VCaP (cell line): ENCODE data around the gene HSD17B7.

Experiments used
- H3K27ac ChIP-seq: fragments of 450-650 bp; 2 replicates; pipeline ENCODE4 v1.5.1; 2017
- TF ChIP-seq, protein P1 (sequence below): fragments of 450-650 bp; conservative IDR thresholded peaks from 2 replicates; pipeline ENCODE4 v1.5.1; 2017; ENCODE audit warnings: mild to moderate bottlenecking, moderate library complexity

HSD17B7 gene

DNA sequence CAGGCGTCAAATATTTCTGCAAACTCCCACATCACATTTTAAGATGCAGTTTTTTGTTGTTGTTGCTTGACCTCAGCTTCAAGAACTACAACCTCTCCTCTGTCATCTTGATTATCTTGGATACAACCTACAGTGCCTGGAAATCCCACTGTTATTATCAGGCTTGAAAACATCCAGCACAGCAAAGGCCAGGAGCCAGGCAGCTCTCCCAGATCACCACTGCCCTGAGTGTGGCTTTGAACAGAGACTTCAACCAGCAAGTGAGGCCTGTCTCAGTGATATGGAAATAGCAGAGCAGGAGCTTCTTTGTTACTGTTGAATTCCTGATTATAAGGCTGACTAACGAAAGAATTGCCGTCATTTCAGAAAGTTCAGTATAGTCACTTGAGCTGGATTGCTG is 42.0 kb downstream of the HSD17B7 start:
- no peak overlapping the region for H3K27ac ChIP-seq
- TF ChIP-seq, protein P1, sequence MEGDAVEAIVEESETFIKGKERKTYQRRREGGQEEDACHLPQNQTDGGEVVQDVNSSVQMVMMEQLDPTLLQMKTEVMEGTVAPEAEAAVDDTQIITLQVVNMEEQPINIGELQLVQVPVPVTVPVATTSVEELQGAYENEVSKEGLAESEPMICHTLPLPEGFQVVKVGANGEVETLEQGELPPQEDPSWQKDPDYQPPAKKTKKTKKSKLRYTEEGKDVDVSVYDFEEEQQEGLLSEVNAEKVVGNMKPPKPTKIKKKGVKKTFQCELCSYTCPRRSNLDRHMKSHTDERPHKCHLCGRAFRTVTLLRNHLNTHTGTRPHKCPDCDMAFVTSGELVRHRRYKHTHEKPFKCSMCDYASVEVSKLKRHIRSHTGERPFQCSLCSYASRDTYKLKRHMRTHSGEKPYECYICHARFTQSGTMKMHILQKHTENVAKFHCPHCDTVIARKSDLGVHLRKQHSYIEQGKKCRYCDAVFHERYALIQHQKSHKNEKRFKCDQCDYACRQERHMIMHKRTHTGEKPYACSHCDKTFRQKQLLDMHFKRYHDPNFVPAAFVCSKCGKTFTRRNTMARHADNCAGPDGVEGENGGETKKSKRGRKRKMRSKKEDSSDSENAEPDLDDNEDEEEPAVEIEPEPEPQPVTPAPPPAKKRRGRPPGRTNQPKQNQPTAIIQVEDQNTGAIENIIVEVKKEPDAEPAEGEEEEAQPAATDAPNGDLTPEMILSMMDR, result no peak

DNA sequence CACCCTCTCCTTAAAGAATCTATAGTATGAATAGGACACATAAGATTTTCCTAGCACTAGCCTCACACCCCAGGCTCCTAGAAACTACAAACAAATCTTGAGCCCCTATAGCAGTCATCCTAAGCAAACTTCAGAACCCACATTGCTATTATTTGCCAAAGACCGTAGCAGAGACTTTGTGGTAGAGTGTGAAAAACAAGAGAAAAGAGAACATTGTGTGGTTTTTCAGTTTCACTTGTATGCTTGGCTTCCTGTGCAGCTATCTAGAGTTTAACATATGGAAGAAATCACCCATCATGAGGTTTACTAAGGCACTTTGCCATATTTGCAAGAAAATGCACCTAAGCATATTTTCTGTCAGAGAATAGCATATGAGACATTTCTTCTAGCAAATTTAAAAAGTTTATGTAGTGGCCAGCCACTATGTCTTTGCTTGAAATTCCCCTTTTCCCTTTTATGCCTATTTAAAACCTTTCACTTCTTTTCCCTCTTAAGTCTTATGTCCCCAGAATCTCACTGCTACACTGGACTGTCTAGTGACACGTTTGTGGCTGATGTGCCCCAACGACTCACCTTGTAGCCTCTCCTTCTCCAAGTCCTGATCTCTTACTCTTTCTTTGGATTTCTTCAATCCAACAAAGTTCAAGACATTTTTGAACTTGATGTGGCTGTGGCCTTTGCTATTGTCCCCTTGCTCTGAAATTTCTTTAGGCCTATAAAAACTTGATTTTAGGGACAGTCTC is 44.8 kb downstream of the HSD17B7 start:
- H3K27ac ChIP-seq, result no peak overlapping the region
- TF ChIP-seq, protein P1, result no peak

DNA sequence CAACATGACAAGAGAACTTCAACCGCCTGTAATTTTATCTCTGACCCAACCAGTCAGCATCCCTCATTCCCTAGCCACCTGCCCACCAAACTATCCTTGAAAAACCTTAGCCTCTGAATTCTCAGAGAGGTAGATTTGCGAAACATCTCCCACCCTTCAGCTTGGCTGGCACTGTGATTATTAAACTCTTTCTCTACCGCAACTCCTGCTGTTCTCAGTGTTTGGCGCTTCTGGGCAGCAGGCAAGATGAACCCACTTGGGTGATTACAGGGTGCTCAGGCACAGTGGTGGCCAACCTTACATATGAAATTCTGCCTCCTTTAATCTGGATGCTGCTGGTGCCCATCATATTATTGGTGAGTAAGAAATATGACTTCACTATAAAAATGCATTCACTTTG is 48.4 kb downstream of the HSD17B7 start:
- TF ChIP-seq, protein P1, result no peak
- no peak overlapping the region for H3K27ac ChIP-seq

DNA sequence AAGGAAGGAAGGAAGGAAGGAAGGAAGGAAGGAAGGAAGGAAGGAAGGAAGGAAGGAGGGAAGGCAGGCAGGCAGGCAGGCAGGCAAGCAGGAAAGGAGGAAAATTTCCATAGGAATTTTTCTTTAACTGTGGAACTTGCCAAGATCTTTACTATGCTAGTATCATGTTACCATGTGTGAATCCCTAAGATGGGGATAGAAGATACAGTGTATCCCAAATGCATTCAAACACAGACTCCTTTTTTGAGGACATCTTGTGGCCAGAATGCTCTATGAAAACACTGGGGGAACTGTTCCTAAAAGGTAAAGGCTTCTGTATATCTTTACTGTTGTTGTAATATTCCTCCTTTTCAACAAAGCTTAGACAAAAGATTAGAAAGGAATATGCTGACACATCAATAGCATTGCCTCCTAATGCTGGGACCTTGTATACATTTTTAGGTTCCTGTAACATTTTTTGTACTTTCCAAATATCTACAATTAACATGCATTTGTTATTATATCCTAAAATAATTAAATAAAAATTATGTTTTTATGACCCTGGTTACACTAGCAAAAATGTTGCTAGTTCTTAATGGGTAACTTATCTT is 49.8 kb downstream of the HSD17B7 start:
- no peak overlapping the region for H3K27ac ChIP-seq
- TF ChIP-seq, protein P1, result no peak

DNA sequence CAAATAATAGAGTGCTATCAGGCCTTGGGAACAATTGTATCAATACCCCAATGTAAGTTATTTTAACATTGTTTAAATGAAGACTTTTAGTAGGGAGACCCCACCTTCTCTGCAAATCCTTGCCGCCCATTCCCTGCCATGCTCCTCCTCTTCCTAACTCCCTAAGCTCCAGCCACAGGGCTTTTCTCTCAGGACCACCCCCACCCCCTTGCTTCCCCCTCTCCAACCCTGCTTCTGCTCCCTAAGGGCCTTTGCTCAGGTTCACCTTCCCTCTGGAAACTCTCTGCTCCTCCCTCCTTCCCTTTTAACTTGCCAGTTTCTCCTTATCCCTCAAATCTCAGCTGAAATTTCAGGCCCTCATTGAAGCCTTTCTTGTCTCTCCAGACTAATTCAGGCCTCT is 53.7 kb downstream of the HSD17B7 start:
- no peak overlapping the region for H3K27ac ChIP-seq
- TF ChIP-seq, protein P1, result no peak

DNA sequence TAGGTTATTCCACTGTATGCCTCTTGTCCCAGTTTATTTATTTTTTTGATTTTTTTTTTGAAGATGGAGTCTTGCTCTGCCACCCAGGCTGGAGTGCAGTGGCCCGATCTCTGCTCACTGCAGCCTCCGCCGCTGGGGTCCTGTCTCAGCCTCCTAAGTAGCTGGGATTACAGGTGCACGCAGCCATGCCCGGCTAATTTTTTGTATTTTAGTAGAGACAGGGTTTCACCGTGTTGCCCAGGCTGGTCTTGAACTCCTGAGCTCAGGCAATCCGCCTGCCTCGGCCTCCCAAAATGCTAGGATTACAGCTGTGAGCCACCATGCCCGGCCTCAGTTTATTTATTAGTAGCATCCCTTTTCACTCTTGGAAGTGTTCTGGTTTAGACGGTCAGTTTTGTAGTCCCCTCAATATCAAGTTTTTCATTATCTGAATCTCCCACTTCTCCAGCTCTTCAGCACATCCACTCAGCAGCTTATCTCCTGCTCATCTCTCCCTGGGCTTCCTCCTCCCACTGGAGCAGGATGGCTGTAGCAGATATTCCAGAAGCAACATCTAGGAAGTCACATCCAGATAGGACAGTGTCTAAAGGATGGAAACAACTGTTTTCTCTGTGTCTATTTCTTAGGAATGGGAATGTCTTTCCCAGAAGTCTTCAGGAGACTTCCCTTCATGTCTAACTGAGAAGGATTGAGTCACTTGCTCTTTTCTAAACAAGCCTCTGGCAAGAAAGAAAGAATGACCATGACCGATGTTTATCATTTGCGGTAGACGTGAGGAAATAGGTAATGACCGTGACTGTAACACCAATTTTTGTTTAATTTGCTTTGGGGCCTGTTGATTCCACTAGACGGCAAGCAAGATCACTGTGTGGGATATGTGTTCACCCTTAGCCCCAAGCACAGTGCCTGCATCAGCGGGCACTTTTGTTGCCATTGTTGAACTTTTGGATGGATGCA is 56.0 kb downstream of the HSD17B7 start:
- TF ChIP-seq, protein P1, result no peak
- no peak overlapping the region for H3K27ac ChIP-seq

DNA sequence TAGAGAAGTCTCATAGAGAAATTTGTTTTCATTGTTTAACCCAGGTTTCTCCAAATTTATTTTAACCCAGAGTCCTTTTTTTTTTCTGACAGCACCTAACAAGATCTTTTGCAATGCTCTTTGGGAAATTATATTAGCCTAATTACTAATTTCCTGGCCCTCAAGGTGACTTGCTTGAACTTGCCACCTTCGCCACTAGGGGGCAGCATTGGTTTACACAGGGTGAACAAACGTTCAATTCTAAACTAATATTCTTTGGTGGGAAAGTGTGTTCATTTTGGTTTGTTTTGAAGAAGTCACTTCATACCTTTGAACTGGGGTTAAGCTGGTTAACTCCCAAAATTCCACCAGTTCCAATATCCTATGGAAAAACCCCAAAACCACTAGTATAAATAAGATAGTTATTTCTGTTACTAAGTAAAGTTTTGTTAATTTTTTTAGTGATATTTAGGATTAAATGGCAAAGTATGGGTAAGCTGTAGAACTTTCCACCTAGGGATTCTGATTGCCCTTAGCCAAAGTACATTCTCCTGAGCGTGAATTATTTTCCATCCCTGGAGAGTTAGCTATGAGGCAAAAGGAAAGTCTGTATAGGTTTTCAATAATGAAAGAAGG is 57.4 kb downstream of the HSD17B7 start:
- no peak overlapping the region for H3K27ac ChIP-seq
- TF ChIP-seq, protein P1, result peak; percentile 95
